HG03575 (cell line): ENCODE data around the gene XRN2.
"Not testable (repeated sequence)": the region's sequence is repeated elsewhere in the genome, so short reads cannot be mapped to it uniquely, and the experiment has no call there.

Source experiments
- ATAC-seq: cut with Tn5 transposase; IDR thresholded peaks from one replicate; pipeline ENCODE4 v1.9.1; 2021; ENCODE audit not compliant: unreplicated experiment, insufficient number of reproducible peaks, low FRiP score; ENCODE audit errors: extremely low read depth

Gene XRN2

DNA sequence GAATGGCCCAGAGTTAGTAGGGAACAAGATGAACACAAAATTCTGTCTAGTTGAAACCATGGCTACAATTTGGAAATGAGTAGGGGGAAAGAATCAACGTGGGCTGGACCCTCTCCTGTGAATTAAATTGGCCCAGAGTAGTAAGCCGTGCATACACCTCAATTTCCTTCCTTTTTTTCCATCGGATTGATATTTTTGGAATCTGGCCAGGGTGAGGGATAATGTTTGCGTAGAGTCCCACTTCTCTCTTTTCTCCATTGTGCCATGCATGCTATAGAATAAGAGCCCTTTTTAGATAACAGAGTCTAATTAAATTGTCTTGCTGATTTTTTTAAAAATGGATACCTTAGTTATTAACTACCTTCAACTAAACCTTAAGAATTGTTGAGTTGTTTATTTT is 35.2 kb downstream of the XRN2 start:
- no peak for ATAC-seq

DNA sequence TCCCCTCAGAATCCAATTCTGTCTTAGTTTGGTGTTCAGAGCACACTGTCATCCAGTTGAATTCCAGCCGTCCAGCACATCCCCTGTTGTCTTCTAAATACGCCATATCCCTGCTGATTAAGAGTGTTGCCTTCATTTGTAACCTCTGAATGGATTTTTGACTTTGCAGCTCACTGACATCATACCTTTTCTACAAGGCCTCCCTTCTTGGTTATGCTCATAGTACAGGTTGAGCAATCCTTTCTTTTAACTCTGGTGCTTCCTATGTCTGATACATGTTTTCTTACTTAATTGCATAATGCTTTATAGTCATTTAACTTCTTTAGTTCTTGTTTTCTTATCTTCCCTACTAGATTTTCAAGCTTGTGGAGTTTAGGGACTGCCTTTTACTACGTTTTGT is 36.4 kb downstream of the XRN2 start:
- ATAC-seq, result no peak

DNA sequence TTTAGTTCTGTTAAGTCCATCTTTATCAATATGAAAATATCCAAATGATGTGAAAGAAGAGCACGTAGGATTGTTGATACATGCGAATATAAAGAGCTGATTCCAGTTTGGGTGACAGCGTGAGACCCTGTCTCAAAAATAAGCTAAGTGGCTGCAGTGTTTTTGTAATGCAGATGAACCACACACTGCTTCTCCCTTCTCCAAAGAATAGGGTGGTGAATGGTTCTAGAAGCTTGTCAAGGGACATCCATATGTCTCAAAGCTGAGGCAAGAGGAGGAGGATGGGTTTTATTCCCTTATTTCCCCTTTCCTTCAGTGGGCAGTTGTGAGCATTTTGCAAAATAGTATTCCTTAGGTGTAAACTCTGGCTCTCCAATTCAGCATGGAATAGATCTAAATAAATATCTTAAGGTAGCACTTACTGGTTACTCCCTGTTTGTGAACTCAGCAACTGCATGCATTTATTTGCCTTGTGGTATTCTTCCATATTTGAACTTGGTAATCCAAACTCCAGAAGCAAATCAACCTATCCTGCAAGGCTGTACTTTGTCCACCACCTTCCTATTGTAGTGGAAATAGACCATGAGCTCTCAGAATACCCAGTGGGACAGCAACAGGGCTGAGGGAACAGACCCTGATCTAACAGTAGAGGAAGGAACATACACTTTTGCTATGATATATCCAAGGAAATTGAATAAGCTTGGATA is 38.0 kb downstream of the XRN2 start:
- ATAC-seq, result no peak

DNA sequence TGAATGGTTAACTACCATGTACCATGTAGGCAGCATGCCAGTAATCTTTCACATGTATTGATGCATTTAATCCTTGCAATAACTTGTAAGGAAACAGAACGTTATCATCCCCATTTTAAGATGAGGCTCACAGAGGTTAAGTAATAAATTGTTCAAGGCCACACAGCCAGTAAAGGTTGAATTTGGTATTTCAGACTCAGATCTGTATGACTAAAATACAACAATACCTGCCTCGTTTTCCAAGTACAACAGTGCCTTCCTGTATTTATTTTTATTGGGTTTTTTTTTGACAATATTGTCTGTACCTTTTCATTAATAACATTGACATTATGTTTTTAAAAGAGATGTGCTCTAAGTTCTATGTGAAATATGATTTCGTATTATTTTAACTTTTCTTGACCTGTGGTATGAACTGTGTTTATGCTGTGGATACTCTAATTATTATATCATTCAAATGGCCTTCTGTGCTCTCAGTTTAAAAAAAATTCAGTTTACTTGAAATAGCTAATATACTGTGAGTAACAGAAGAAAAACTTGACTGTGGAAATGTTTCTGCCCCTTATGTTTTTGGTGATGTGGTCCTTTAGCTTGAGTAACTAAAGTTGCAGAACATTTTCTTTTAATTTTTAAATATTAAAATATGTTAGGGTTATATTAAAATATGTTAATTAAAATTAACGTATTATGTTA is 39.7 kb downstream of the XRN2 start:
- ATAC-seq, result no peak

DNA sequence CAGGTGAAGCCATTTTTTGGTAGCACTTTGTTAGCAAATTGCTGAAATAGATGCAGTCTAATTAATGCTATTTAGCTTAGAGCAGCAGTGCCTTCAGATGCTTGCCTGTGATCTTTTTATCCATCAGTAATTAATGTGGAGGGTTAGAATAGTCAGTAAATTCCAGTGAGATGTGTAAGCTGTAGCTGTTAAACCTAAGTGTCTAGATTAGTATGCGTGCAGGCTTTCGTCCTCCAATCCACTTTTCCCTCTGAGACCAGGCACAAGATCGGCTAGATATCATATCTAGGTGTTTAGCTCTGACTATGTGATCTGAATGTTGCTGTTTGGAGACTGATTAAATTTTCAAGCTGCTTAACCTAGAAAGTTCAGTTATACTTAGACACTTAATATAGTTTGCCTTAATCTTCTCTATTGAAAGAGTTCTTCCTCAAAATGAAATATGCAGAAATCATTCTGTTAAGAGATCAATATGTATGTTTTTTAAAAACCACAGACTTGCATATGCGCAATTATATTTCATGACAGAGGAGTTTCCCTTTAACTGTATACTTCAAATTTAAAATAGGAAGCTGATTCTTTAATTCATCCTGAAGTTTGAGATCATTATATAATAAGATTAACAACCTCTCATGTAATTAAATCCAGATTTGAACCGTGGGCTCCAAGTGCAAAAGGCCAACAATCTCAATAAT is 41.2 kb downstream of the XRN2 start:
- no peak for ATAC-seq

DNA sequence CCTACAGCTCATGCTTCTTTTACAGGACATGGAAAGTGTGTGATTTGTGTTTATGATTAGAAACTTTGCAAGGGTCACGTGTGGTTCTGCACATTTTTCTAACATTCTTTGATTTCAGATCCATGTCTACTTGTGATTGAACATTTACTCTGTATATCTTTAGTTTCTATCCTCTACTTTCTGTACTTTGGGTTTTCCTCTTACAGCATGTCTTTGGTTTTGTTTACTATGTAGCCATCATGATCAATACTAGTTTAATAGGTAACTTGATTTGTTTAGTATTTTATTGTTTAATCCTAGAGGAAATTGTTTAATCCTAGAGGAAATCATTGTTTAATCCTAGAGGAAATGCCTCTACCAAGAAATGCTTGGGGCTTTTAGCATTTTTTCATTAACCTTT is 41.8 kb downstream of the XRN2 start:
- no peak for ATAC-seq

DNA sequence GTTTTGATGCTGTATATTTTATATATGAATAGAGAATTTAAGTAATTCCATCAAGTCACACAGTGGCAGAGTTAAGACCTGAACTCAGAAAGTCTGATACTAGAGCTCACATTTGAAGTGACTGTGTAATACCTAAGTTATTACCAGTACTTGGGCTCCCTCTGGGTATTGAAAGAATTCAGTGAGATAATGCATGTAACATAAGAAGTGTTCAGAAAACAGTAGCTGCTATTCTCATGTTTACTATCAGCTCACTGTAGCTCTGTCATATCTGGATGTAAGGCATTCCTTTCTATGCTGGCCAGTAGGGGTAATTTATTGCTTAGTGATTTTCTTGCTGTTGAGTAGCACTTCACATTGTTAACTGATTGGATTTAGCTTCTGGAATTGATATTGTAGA is 49.6 kb downstream of the XRN2 start:
- ATAC-seq, result no peak

DNA sequence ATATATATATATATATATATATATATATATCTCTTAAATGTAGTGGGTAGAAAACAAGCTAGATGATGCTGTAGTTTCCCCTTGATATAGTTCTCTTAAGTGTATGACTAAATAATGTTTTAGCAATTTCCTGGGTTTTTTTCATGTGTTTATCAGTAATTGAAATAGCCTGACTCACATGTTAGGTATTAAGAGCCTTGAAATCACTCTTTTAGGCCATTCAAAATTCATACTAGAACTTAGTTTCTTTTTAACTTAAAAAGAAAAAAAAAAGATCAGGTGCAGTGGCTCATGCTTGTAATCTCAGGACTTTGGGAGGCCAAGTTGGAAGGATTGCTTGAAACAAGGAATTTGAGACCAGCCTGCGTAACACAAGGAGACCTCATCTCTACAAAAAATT is 50.1 kb downstream of the XRN2 start:
- no peak for ATAC-seq

DNA sequence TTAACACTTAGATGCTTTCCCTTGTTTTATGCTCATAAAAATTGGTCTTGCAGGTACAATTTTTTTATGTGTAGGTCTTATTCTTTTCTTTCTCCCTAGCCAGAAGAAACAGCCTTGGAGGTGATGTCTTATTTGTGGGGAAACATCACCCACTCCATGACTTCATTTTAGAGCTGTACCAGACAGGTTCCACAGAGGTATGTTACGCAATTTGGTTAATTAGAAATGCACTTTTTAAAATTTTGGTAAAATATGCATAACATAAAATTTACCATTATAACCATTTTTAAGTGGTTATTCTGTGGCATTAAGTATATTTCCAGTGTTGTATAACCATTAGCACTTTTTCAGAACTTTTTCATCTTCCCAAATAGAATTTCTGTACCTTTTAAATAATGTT is 52.9 kb downstream of the XRN2 start:
- no peak for ATAC-seq

DNA sequence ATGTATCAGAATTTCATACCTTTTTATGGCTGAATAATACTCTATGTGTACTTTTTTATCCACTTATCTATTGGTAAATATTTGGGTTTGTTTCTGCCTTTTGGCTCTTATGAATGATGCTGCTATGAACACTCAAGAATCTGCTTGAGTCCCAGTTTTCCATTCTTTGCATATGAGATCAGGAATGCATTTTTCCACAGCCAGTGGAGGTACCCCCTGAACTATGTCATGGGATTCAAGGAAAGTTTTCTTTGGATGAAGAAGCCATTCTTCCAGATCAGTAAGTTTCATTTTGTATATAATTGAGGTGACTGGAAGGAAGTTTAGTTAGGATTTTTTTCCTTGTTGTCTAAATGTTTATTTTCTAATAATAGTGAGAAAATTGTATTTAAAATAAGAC is 53.3 kb downstream of the XRN2 start:
- no peak for ATAC-seq

DNA sequence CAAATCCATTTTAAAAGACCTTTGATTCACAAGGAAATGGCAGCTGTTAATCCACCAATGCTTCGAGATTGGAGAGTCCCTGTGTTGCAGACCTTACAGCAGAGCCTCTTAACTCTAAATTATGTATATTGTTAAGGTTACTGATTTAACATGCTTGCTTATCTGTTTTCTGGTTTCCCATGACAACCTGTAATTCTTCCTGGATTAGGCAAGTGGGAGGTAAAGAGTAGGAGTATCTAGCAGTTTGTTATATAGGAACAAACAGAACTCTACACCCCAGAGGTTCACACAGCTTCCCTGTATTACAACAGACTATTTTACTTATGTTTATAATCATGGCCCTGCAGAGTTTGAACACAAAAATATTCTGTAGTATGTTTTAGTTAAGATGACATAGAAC is 54.7 kb downstream of the XRN2 start:
- no peak for ATAC-seq

DNA sequence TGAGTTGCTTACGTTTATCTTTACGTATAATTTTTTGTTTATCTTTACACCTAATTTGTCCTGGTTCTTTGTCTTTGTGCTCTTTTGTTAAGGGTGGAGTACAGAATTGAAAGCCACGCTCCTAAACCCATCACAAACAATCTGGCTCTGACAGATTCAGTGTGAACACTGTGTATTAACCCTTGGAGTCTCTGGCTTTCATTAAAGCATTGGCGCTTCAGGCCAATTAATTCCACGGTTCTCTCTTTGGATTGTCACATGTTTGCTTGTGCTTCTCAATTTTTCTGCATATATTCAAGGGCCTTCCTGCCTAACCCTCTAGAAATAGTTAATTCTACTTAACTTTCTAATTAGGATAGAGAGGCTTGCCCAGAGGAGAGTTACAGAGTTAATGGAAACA is 55.6 kb downstream of the XRN2 start:
- ATAC-seq, result no peak

DNA sequence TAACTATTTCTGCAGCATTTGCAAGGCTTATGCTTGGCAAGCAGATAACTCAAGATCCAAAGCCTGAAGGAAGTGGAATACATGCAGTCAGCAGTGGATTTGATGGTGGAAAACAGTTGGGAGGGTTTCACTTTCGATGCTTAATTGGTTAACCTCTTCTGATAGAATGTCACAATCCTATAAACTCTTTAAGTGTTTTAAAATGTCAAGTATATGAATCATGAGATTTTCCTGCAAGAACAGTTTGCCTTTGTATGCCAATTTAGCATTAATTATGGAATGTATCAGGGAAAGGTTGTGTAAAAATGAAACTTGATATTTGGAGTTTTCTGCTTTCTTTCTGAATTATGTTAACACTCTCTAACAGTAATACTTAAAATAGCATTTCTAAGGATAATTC is 57.6 kb downstream of the XRN2 start:
- no peak for ATAC-seq

DNA sequence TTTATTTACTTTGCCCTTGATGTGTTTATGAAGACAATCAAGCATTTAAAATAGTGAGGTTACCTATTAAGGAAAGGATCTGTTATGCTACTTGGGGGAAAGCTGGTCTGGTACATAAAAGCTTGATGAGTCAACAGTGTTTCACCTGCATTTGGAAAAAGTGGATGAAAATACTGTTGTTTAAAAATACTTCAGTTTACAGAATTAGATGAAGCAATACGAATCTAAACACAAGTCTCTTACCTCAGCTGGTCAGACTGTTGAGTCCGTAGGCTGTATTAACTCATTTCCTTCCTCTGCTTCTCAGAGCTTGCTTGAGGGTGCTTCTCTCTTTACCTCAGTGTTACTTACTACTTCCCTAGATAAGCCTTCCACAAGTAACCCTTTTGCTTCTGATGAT is 58.1 kb downstream of the XRN2 start:
- ATAC-seq, result no peak

DNA sequence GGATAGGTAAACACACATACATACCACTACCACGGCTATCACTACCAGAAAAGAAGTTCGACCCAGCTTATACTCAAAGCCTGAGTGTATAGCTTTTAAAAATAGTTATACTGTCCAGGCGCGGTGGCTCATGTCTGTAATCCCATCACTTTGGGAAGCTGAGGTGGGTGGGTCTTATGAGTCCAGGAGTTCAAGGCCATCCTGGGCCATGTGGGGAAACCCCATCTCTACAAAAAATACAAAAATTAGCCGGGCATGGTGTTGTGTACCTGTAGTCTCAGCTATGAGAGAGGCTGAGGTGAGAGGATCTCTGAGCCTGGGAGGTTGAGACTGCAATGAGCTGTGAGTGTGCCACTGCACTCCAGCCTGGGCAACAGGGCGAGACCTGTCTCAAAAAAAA is 61.3 kb downstream of the XRN2 start:
- no peak for ATAC-seq

DNA sequence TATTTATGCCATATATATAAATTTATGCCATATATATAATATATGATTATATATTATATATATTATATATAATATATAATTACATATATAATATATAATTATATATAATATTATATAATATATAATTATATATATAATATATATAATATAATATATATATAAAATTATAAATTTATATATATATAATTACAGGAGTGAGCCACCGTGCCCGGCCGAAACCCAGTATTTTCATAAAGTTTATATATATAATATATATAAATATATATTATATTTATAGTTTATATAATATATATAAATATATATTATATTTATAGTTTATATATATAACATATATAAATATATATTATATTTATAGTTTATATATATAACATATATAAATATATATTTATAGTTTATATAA is 62.6 kb downstream of the XRN2 start:
- no peak for ATAC-seq

DNA sequence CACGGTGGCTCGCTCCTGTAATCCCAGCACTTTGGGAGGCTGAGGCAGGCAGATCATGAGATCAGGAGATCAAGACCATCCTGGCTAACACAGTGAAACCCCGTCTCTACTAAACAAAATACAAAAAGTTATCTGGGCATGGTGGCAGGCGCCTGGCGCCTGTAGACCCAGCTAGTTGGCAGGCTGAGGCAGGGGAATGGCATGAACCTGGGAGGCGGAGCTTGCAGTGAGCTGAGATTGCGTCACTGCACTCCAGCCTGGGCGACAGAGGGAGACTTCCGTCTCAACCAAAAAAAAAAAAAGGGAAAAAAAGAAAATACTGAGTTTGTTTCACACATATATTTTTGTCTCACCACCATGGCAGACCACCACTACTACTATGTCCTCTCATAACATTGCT is 63.1 kb downstream of the XRN2 start:
- not testable (repeated sequence) for ATAC-seq

DNA sequence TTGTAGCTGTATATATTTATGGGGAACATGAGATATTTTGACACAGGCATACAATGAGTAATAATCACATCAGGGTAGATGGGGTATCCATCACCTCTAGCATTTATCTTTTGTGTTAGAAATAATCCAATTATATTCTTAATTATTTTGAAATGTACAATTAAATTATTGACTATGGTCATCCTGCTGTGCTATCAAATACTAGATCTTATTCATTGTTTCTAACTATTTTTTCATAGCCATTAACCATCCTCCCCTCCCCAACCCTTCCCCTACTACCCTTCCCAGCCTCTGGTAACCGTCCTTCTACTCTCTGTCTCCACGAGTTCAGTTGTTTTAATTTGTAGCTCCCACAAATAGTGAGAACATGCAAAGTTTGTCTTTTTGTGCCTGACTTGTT is 65.7 kb downstream of the XRN2 start:
- no peak for ATAC-seq

DNA sequence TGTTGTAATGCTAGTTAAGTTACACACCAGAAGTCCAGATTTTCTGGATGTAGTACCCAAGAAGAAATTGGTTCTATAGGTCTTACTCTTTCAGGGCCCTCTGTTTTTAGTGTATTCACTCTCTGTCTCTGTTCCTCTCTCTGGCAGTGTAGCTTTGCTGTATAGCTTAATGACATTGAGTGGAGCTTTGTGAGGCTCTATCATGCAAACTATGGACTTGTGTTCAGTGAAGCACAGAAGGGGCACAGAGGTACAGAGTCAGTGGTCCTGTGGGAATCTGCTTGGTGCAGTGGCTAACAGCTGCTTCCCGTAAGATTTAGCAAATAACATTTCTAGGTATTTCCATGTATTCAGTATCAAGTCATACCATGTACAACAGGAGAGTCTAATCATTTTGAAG is 68.1 kb downstream of the XRN2 start:
- ATAC-seq, result no peak

DNA sequence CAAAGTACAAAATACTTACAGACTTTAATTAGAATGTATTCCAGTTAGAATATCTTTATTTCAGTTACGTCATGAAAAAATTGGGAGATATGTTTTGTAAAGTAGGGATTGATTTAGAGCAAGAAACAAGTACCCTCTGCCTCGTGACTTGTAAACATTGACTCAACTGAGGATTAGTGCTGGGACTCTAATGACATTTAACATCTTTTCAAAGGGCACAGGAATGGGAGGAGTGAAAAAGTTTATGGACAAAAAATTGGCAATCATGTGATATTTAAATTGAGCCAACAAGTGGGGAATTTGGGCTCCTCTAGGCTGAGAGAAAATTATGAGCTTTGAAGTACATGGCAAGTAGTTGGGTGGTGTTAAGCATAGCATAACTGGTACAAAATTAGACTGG is 68.9 kb downstream of the XRN2 start:
- no peak for ATAC-seq
